Measurements from ENCODE around the gene ATRN. TPM values are rescaled to one million over a fixed set of nuclear protein-coding genes. Genes with fewer than 3 reads are reported as not detected.

Gene ATRN
- total RNA-seq, 4 donors from 2014 or later = 14.4 to 20.0 (median 16.3) TPM

GRCh38 chr20:3553663-3554062 lies 82.8 kb downstream of the ATRN start:
- intact Hi-C loops (cut with DNase I; ENCODE audit: low total_unique reads) = no loop called here
- Histone ChIP-seq H3K4me3 (no peak overlapping the region), H3K4me1 (no peaks in the 10 kb centered on the region), H3K36me3 (no peaks in the 10 kb centered on the region), H3K27me3 (no peaks in the 10 kb centered on the region), H3K27ac (no peak overlapping the region), H3K9me3 (no peaks in the 10 kb centered on the region)
- ATAC-seq = no peak
- in situ Hi-C loops (cut with MboI; ENCODE audit: low sequenced_read_pairs in 4 of 4) = no loop called here
- TF ChIP-seq POLR2A (IDR thresholded peaks at IDR 0.05) = no peak
- no peak for TF ChIP-seq CTCF (IDR thresholded peaks at IDR 0.05 in 4 of 5, conservative IDR thresholded peaks at IDR 0.05 in 1 of 5)
- DNase-seq = no peak

GRCh38 chr20:3557237-3557785 lies 86.5 kb downstream of the ATRN start:
- no peaks in the 10 kb centered on the region for H3K27me3 ChIP-seq
- peaks cover 0 to 9% of the 10 kb centered on the region in 2 donors for H3K36me3 ChIP-seq
- H3K9me3 ChIP-seq = no peaks in the 10 kb centered on the region
- no peak overlapping the region for H3K27ac ChIP-seq
- TF ChIP-seq CTCF (IDR thresholded peaks at IDR 0.05 in 4 of 5, conservative IDR thresholded peaks at IDR 0.05 in 1 of 5) (no peak), POLR2A (IDR thresholded peaks at IDR 0.05) (no peak)
- no peak for ATAC-seq
- in situ Hi-C loops (cut with MboI; ENCODE audit: low sequenced_read_pairs in 4 of 4) = no loop called here
- H3K4me3 ChIP-seq = no peak overlapping the region
- H3K4me1 ChIP-seq = no peaks in the 10 kb centered on the region
- no peak for DNase-seq
- intact Hi-C loops (cut with DNase I; ENCODE audit: low total_unique reads) = no loop called here

GRCh38 chr20:3559231-3559630 lies 88.4 kb downstream of the ATRN start:
- Histone ChIP-seq H3K9me3 (no peaks in the 10 kb centered on the region), H3K27ac (no peak overlapping the region), H3K4me3 (no peak overlapping the region), H3K36me3 (peaks cover 0 to 10% of the 10 kb centered on the region in 2 donors), H3K4me1 (no peaks in the 10 kb centered on the region), H3K27me3 (no peaks in the 10 kb centered on the region)
- ATAC-seq = no peak
- intact Hi-C loops (cut with DNase I; ENCODE audit: low total_unique reads) (no loop called here), in situ Hi-C loops (cut with MboI; ENCODE audit: low sequenced_read_pairs in 4 of 4) (no loop called here)
- TF ChIP-seq POLR2A (IDR thresholded peaks at IDR 0.05) (no peak), CTCF (IDR thresholded peaks at IDR 0.05 in 4 of 5, conservative IDR thresholded peaks at IDR 0.05 in 1 of 5) (no peak)
- DNase-seq = no peak

- DNase-seq (no peak), ATAC-seq (no peak)
- intact Hi-C loops (cut with DNase I; ENCODE audit: low total_unique reads) = no loop called here
- H3K27ac ChIP-seq = no peak overlapping the region
- no peaks in the 10 kb centered on the region for H3K27me3 ChIP-seq
- no peaks in the 10 kb centered on the region for H3K4me1 ChIP-seq
- in situ Hi-C loops (cut with MboI; ENCODE audit: low sequenced_read_pairs in 4 of 4) = no loop called here
- no peak for TF ChIP-seq CTCF (IDR thresholded peaks at IDR 0.05 in 4 of 5, conservative IDR thresholded peaks at IDR 0.05 in 1 of 5)
- no peak for TF ChIP-seq POLR2A (IDR thresholded peaks at IDR 0.05)
- H3K36me3 ChIP-seq = peaks cover 0 to 10% of the 10 kb centered on the region in 2 donors
- no peak overlapping the region for H3K4me3 ChIP-seq
- H3K9me3 ChIP-seq = no peaks in the 10 kb centered on the region
These were observed 88.8 kb downstream of the ATRN start for GRCh38 chr20:3559637-3560036.

GRCh38 chr20:3560162-3560561 lies 89.3 kb downstream of the ATRN start:
- Histone ChIP-seq H3K27ac (no peak overlapping the region), H3K36me3 (peaks cover 0 to 10% of the 10 kb centered on the region in 2 donors), H3K9me3 (no peaks in the 10 kb centered on the region), H3K4me1 (no peaks in the 10 kb centered on the region), H3K4me3 (no peak overlapping the region), H3K27me3 (no peaks in the 10 kb centered on the region)
- in situ Hi-C loops (cut with MboI; ENCODE audit: low sequenced_read_pairs in 4 of 4) (no loop called here), intact Hi-C loops (cut with DNase I; ENCODE audit: low total_unique reads) (no loop called here)
- TF ChIP-seq CTCF (IDR thresholded peaks at IDR 0.05 in 4 of 5, conservative IDR thresholded peaks at IDR 0.05 in 1 of 5) (no peak), POLR2A (IDR thresholded peaks at IDR 0.05) (no peak)
- DNase-seq (no peak), ATAC-seq (no peak)
